Right lobe of liver (tissue), 4 donors: ENCODE results near the gene TDRD12.

Experiments used
- CTCF ChIP-seq, 4 donors: fragments of 200-600 bp in 3 of 4; fragments of 450-650 bp in 1 of 4; IDR thresholded peaks; one replicate each; pipeline versions ENCODE4 v1.5.1 to v1.8.0; 2016 to 2022; ENCODE audit warnings: antibody characterized with exemption in 4 of 4, mild to moderate bottlenecking in 2 of 4
- POLR2A ChIP-seq: fragments of 450-650 bp; IDR thresholded peaks from one replicate; pipeline ENCODE4 v1.6.1; 2017; ENCODE audit warnings: antibody characterized with exemption, mild to moderate bottlenecking
- donor health status: DM: no; HTN: no; CAD: no.
- donor health status: DM: no; HTN: no; CAD: no.
- donor health status: DM: no; HTN: yes; CAD: no.

GRCh38 chr19:32862173-32862572 is 142.6 kb downstream of the TDRD12 start:
- TF ChIP-seq CTCF (IDR thresholded peaks at IDR 0.05) (no peak), POLR2A (no peak)
